SK-N-MC (cell line): ENCODE results near the gene DDX3X.

Experiments
- EZH2 ChIP-seq: fragments of 200-600 bp; sonication (generic); IDR thresholded peaks from one replicate; pipeline ENCODE4 v1.6.1; 2017; ENCODE audit warnings: antibody characterized with exemption
- FOXP2 ChIP-seq: optimal IDR thresholded peaks from 2 replicates; pipeline ENCODE3; 2011; ENCODE audit warnings: mild to moderate bottlenecking, moderate library complexity; ENCODE audit not compliant: insufficient read depth; ENCODE audit errors: extremely low read length, control extremely low read depth
- POLR2AphosphoS5 ChIP-seq: IDR thresholded peaks from 2 replicates; pipeline ENCODE4 v1.6.1; 2012; ENCODE audit warnings: mild to moderate bottlenecking, low read depth, low read length, borderline replicate concordance

DNA sequence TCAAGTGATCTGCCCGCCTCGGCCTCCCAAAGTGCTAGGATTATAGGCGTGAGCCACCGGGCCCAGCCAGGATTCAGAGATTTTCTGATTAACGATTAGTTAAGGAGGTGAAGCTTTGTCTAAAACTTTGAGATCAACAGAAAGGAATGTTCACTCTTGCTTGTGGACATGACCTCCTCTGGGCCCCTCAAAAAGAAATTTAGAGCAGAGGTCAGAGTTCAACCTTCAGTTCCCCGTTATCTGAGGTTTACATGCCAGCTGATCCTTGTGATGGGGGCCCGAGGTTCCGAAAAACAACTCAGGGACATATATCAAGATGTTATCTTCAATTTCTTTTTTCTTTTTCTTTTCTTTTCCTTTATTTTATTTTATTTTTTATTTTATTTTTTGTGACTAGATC, 54.6 kb downstream of the DDX3X start:
- TF ChIP-seq EZH2, result no peak
- TF ChIP-seq POLR2AphosphoS5, result no peak
- no peak for TF ChIP-seq FOXP2
